GM23338 (cell line): Measurements from ENCODE around the gene CYB5A. TPM values are rescaled to one million over a fixed set of nuclear protein-coding genes. Genes with fewer than 3 reads are reported as not detected.

Experiments
- ATAC-seq: fragments of 200-7000 bp; cut with Tn5 transposase; 3 replicates; pipeline ENCODE4 v1.9.1; 2020
- DNase-seq: peaks from one replicate; pipeline ENCODE4 v3.0.0-alpha.2; 2015; ENCODE audit warnings: low spot score
- H2AFZ ChIP-seq: fragments of 200-600 bp; sonication (generic); 2 replicates; pipeline ENCODE4 v1.8.0; 2016; ENCODE audit warnings: antibody characterized with exemption, mild to moderate bottlenecking, moderate library complexity
- H3F3A ChIP-seq: fragments of 200-600 bp; sonication (generic); replicated peaks from 2 replicates; pipeline ENCODE4 v1.8.0; 2017; ENCODE audit warnings: antibody characterized with exemption, mixed run types, low read depth
- H3K27ac ChIP-seq: fragments of 200-600 bp; sonication (generic); 2 replicates; pipeline ENCODE4 v1.6.1; 2016; ENCODE audit warnings: low read depth
- H3K27me3 ChIP-seq: fragments of 200-600 bp; sonication (generic); 2 replicates; pipeline ENCODE4 v1.8.0; 2016; ENCODE audit warnings: mild to moderate bottlenecking, mixed run types, moderate library complexity; ENCODE audit not compliant: insufficient read depth
- H3K36me3 ChIP-seq: fragments of 200-600 bp; sonication (generic); 2 replicates; pipeline ENCODE4 v1.8.0; 2016; ENCODE audit warnings: mild to moderate bottlenecking; ENCODE audit not compliant: insufficient read depth
- H3K4me1 ChIP-seq: fragments of 200-600 bp; sonication (generic); 2 replicates; pipeline ENCODE4 v1.8.0; 2016; ENCODE audit warnings: mild to moderate bottlenecking, moderate library complexity; ENCODE audit not compliant: insufficient read depth
- H3K4me2 ChIP-seq: fragments of 200-600 bp; sonication (generic); 2 replicates; pipeline ENCODE4 v1.7.1; 2017; ENCODE audit warnings: mixed run types
- H3K4me3 ChIP-seq: fragments of 200-600 bp; sonication (generic); 2 replicates; pipeline ENCODE4 v1.6.1; 2016; ENCODE audit warnings: mixed run types
- H3K79me2 ChIP-seq: fragments of 200-600 bp; sonication (generic); replicated peaks from 2 replicates; pipeline ENCODE4 v1.8.0; 2017; ENCODE audit warnings: mild to moderate bottlenecking; ENCODE audit not compliant: insufficient read depth
- H3K9me2 ChIP-seq: fragments of 200-600 bp; sonication (generic); 2 replicates; pipeline ENCODE4 v1.8.0; 2017; ENCODE audit not compliant: insufficient read depth
- H4K20me1 ChIP-seq: fragments of 200-600 bp; sonication (generic); replicated peaks from 2 replicates; pipeline ENCODE4 v1.8.0; 2017; ENCODE audit warnings: mild to moderate bottlenecking; ENCODE audit not compliant: insufficient read depth
- H3K27ac Mint-ChIP-seq: 2 replicates; pipeline ENCODE4 v1.8.0; 2020; ENCODE audit warnings: inconsistent platforms, mild to moderate bottlenecking, moderate library complexity, mixed read lengths
- H3K27me3 Mint-ChIP-seq: 3 replicates; pipeline ENCODE4 v1.8.0; 2022; ENCODE audit warnings: low read depth, mild to moderate bottlenecking, moderate library complexity, mixed read lengths, inconsistent platforms; ENCODE audit not compliant: insufficient read depth, poor library complexity
- H3K36me3 Mint-ChIP-seq: 3 replicates; pipeline ENCODE4 v1.8.0; 2021; ENCODE audit warnings: low read depth, mild to moderate bottlenecking, inconsistent platforms, moderate library complexity, mixed read lengths
- H3K4me1 Mint-ChIP-seq: 3 replicates; pipeline ENCODE4 v1.8.0; 2020; ENCODE audit warnings: mild to moderate bottlenecking, inconsistent platforms, mixed read lengths
- H3K4me3 Mint-ChIP-seq: 3 replicates; pipeline ENCODE4 v1.8.0; 2021; ENCODE audit warnings: moderate library complexity, mild to moderate bottlenecking, inconsistent platforms, mixed read lengths
- H3K9me3 Mint-ChIP-seq: 3 replicates; pipeline ENCODE4 v1.8.0; 2020; ENCODE audit warnings: moderate library complexity, mild to moderate bottlenecking, inconsistent platforms, mixed read lengths
- CREB1 ChIP-seq: fragments of 250-450 bp; sonication (Bioruptor Pico); IDR thresholded peaks from 2 replicates; pipeline ENCODE4 v1.5.0; 2020; ENCODE audit warnings: low read depth, mild to moderate bottlenecking, moderate library complexity
- EZH2 ChIP-seq: fragments of 200-600 bp; sonication (generic); IDR thresholded peaks from one replicate; pipeline ENCODE4 v1.8.0; 2017; ENCODE audit warnings: antibody characterized with exemption, mild to moderate bottlenecking, low read depth; ENCODE audit not compliant: unreplicated experiment
- EZH2phosphoT487 ChIP-seq: fragments of 200-600 bp; sonication (generic); IDR thresholded peaks from one replicate; pipeline ENCODE4 v1.8.1; 2018; ENCODE audit warnings: antibody characterized with exemption; ENCODE audit not compliant: unreplicated experiment
- JUNB ChIP-seq: IDR thresholded peaks from one replicate; pipeline ENCODE4 v1.6.1; 2016; ENCODE audit warnings: antibody characterized with exemption; ENCODE audit not compliant: unreplicated experiment
- NANOG ChIP-seq: IDR thresholded peaks from 2 replicates; pipeline ENCODE4 v1.6.1; 2016; ENCODE audit warnings: antibody characterized with exemption, borderline replicate concordance
- POLR2AphosphoS5 ChIP-seq: IDR thresholded peaks from 2 replicates; pipeline ENCODE4 v1.6.1; 2016; ENCODE audit warnings: antibody characterized with exemption, low read depth
- STAT1 ChIP-seq: IDR thresholded peaks from one replicate; pipeline ENCODE4 v1.6.1; 2016; ENCODE audit warnings: antibody characterized with exemption; ENCODE audit not compliant: unreplicated experiment
- ZNF114 ChIP-seq: fragments of 250-450 bp; sonication (Bioruptor Pico); IDR thresholded peaks from 2 replicates; pipeline ENCODE4 v1.5.0; 2020; ENCODE audit warnings: mild to moderate bottlenecking, moderate library complexity
- ZNF331 ChIP-seq: fragments of 250-450 bp; sonication (Bioruptor Pico); IDR thresholded peaks from 2 replicates; pipeline ENCODE4 v1.5.0; 2020; ENCODE audit warnings: low read depth, mild to moderate bottlenecking, moderate library complexity
- ZNF462 ChIP-seq: fragments of 250-450 bp; sonication (Bioruptor Pico); IDR thresholded peaks from 2 replicates; pipeline ENCODE4 v1.5.0; 2020; ENCODE audit warnings: mild to moderate bottlenecking, moderate library complexity
- polyA plus RNA-seq: library from polyadenylated mRNA; unstranded; fragments of >200 nt; fragmentation: Nextera tagmentation; extraction: Ambion mirVana; gene quantifications from 2 replicates; pipeline ENCODE4 v1.2.1, GENCODE V29; 2016
- total RNA-seq: library from RNA; depleted of rRNA; stranded (reverse); fragments of >200 nt; shearing (Covaris generic); gene quantifications from 2 replicates; pipeline ENCODE4 v1.2.3, GENCODE V29; 2014
- TF ChIP-seq, protein P1 (sequence below): IDR thresholded peaks from 2 replicates; pipeline ENCODE4 v1.6.1; 2016; ENCODE audit warnings: antibody characterized with exemption
- TF ChIP-seq, protein P2 (sequence below), 2 experiments: fragments of 200-600 bp in 1 of 2; sonication (generic) in 1 of 2; conservative IDR thresholded peaks; 2 replicates each; pipeline versions ENCODE4 v1.5.1 to v1.6.1; 2016 to 2017; ENCODE audit warnings: antibody characterized with exemption in 2 of 2, low read depth in 2 of 2, mild to moderate bottlenecking in 2 of 2, moderate library complexity in 1 of 2
- TF ChIP-seq, protein P3 (sequence below): IDR thresholded peaks from one replicate; pipeline ENCODE4 v1.6.1; 2018; ENCODE audit warnings: antibody characterized with exemption; ENCODE audit not compliant: unreplicated experiment

The CYB5A gene
- total and polyA plus RNA-seq, 2 experiments from 2014 or later: 136 to 283 TPM

DNA sequence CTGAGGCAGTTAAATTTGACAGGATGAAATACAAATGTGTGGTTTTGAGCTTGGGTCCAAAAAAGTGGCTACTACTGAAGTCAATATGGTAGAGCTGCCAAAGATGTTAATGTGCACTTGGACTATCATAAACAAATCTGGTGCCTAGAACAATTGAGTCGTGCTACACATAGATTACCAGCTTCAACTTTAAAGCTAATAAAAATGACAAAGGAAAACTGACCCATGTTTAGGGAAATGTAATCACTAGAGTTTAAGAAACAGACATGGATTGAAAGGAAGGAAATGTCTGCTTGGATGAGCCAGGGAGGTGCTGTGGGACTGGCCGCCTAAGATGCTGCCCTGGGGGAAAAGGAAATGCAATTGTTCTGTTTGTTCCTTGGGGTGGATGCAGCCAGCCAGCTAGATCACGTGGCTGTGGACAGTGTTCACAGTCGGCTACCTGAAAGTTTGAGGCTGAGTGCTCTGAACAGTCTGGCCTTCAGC, 36.6 kb downstream of the CYB5A start:
- Histone ChIP-seq H4K20me1 (peaks cover 13% of the 10 kb centered on the region; the same call in 1 of the 2 replicates), H3K4me2 (no peak overlapping the region), H3K4me1 (peaks cover 22% of the 10 kb centered on the region), H2AFZ (no peak overlapping the region), H3K9me2 (no peaks in the 10 kb centered on the region), H3K36me3 (no peaks in the 10 kb centered on the region; the same call in 1 of the 2 replicates), H3K27ac (no peak overlapping the region), H3F3A (no peaks in the 10 kb centered on the region), H3K27me3 (no peaks in the 10 kb centered on the region), H3K79me2 (0 out of 2 replicates have a peak, but pooled peaks cover 6% of the 10 kb centered on the region), H3K4me3 (no peak overlapping the region)
- DNase-seq: no peak
- H3K4me3 Mint-ChIP-seq: no peak overlapping the region
- no peaks in the 10 kb centered on the region for H3K9me3 Mint-ChIP-seq
- ATAC-seq: no peak
- peaks cover 2% of the 10 kb centered on the region for H3K27me3 Mint-ChIP-seq
- peaks cover 62% of the 10 kb centered on the region for H3K36me3 Mint-ChIP-seq
- H3K4me1 Mint-ChIP-seq: peaks cover 41% of the 10 kb centered on the region
- H3K27ac Mint-ChIP-seq: no peak overlapping the region
- TF ChIP-seq CREB1: no peak
- no peak for TF ChIP-seq ZNF331 (CRISPR knock-in tag)
- no peak for TF ChIP-seq ZNF462 (CRISPR knock-in tag)
- TF ChIP-seq, protein P1, sequence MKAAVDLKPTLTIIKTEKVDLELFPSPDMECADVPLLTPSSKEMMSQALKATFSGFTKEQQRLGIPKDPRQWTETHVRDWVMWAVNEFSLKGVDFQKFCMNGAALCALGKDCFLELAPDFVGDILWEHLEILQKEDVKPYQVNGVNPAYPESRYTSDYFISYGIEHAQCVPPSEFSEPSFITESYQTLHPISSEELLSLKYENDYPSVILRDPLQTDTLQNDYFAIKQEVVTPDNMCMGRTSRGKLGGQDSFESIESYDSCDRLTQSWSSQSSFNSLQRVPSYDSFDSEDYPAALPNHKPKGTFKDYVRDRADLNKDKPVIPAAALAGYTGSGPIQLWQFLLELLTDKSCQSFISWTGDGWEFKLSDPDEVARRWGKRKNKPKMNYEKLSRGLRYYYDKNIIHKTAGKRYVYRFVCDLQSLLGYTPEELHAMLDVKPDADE: no peak
- no peak for TF ChIP-seq EZH2phosphoT487
- no peak for TF ChIP-seq ZNF114 (CRISPR knock-in tag)
- no peak for TF ChIP-seq POLR2AphosphoS5
- TF ChIP-seq NANOG: no peak
- TF ChIP-seq, protein P2, sequence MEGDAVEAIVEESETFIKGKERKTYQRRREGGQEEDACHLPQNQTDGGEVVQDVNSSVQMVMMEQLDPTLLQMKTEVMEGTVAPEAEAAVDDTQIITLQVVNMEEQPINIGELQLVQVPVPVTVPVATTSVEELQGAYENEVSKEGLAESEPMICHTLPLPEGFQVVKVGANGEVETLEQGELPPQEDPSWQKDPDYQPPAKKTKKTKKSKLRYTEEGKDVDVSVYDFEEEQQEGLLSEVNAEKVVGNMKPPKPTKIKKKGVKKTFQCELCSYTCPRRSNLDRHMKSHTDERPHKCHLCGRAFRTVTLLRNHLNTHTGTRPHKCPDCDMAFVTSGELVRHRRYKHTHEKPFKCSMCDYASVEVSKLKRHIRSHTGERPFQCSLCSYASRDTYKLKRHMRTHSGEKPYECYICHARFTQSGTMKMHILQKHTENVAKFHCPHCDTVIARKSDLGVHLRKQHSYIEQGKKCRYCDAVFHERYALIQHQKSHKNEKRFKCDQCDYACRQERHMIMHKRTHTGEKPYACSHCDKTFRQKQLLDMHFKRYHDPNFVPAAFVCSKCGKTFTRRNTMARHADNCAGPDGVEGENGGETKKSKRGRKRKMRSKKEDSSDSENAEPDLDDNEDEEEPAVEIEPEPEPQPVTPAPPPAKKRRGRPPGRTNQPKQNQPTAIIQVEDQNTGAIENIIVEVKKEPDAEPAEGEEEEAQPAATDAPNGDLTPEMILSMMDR (conservative IDR thresholded peaks at IDR 0.05; ENCODE audit: low read depth in 2 of 2): no peak
- TF ChIP-seq, protein P3, sequence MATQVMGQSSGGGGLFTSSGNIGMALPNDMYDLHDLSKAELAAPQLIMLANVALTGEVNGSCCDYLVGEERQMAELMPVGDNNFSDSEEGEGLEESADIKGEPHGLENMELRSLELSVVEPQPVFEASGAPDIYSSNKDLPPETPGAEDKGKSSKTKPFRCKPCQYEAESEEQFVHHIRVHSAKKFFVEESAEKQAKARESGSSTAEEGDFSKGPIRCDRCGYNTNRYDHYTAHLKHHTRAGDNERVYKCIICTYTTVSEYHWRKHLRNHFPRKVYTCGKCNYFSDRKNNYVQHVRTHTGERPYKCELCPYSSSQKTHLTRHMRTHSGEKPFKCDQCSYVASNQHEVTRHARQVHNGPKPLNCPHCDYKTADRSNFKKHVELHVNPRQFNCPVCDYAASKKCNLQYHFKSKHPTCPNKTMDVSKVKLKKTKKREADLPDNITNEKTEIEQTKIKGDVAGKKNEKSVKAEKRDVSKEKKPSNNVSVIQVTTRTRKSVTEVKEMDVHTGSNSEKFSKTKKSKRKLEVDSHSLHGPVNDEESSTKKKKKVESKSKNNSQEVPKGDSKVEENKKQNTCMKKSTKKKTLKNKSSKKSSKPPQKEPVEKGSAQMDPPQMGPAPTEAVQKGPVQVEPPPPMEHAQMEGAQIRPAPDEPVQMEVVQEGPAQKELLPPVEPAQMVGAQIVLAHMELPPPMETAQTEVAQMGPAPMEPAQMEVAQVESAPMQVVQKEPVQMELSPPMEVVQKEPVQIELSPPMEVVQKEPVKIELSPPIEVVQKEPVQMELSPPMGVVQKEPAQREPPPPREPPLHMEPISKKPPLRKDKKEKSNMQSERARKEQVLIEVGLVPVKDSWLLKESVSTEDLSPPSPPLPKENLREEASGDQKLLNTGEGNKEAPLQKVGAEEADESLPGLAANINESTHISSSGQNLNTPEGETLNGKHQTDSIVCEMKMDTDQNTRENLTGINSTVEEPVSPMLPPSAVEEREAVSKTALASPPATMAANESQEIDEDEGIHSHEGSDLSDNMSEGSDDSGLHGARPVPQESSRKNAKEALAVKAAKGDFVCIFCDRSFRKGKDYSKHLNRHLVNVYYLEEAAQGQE: no peak
- no peak for TF ChIP-seq EZH2
- TF ChIP-seq JUNB: no peak
- TF ChIP-seq STAT1: no peak
